Neural cell (in vitro differentiated cells): Measurements from ENCODE around the gene GRK3. TPM values are rescaled to one million over a fixed set of nuclear protein-coding genes. Genes with fewer than 3 reads are reported as not detected.

Experiments
- H2AFZ ChIP-seq: fragments of 200-600, 300-800 bp; sonication (generic), shearing (Covaris generic); 2 replicates; pipeline ENCODE4 v1.6.0; 2014; ENCODE audit warnings: low read depth, mild to moderate bottlenecking, antibody characterized with exemption, low read length, moderate library complexity
- H3F3A ChIP-seq: fragments of 200-600 bp; shearing (Covaris generic); 2 replicates; pipeline ENCODE4 v1.6.1; 2016; ENCODE audit warnings: mild to moderate bottlenecking, moderate library complexity, mixed read lengths, antibody characterized with exemption, low read length; ENCODE audit not compliant: insufficient read depth, poor library complexity, severe bottlenecking
- H3K27ac ChIP-seq: fragments of 200-600, 300-800 bp; sonication (generic), shearing (Covaris generic); 2 replicates; pipeline ENCODE4 v1.5.1; 2014; ENCODE audit warnings: mild to moderate bottlenecking, low read length, moderate library complexity
- H3K27me3 ChIP-seq: fragments of 300-800, 200-600 bp; sonication (generic), shearing (Covaris generic); 2 replicates; pipeline ENCODE4 v1.6.0; 2014; ENCODE audit warnings: mild to moderate bottlenecking, low read depth, low read length, moderate library complexity; ENCODE audit not compliant: insufficient read depth
- H3K36me3 ChIP-seq: fragments of 300-800, 200-600 bp; sonication (generic), shearing (Covaris generic); 2 replicates; pipeline ENCODE4 v1.5.1; 2014; ENCODE audit warnings: mild to moderate bottlenecking, antibody characterized with exemption, low read length, moderate library complexity; ENCODE audit not compliant: insufficient read depth
- H3K4me2 ChIP-seq: fragments of 300-800, 200-600 bp; sonication (generic), shearing (Covaris generic); 2 replicates; pipeline ENCODE4 v1.6.0; 2014; ENCODE audit warnings: mild to moderate bottlenecking, low read length
- H3K4me3 ChIP-seq: fragments of 300-800, 200-600 bp; sonication (generic), shearing (Covaris generic); 2 replicates; pipeline ENCODE4 v1.5.1; 2014; ENCODE audit warnings: mild to moderate bottlenecking, low read length, moderate library complexity
- H3K79me2 ChIP-seq: fragments of 200-600 bp; shearing (Covaris generic); replicated peaks from 2 replicates; pipeline ENCODE4 v1.6.0; 2014; ENCODE audit warnings: mild to moderate bottlenecking, low read length, moderate library complexity; ENCODE audit not compliant: insufficient read depth
- H3K9ac ChIP-seq: fragments of 300-800, 200-600 bp; sonication (generic), shearing (Covaris generic); 2 replicates; pipeline ENCODE4 v1.6.1; 2016; ENCODE audit warnings: mild to moderate bottlenecking, low read length, mixed read lengths
- H3K9me2 ChIP-seq: fragments of 200-600 bp; shearing (Covaris generic); 2 replicates; pipeline ENCODE4 v1.6.1; 2016; ENCODE audit warnings: mild to moderate bottlenecking, low read length, mixed read lengths; ENCODE audit not compliant: insufficient read depth
- H3K9me3 ChIP-seq: fragments of 200-600, 300-800 bp; sonication (generic), shearing (Covaris generic); 2 replicates; pipeline ENCODE4 v1.6.1; 2016; ENCODE audit warnings: mild to moderate bottlenecking, mixed run types, low read length, moderate library complexity, mixed read lengths
- H4K20me1 ChIP-seq: fragments of 200-600 bp; shearing (Covaris generic); 2 replicates; pipeline ENCODE4 v1.6.1; 2016; ENCODE audit warnings: mild to moderate bottlenecking, mixed run types; ENCODE audit not compliant: insufficient read depth
- CTCF ChIP-seq: fragments of 450-650 bp; IDR thresholded peaks from 2 replicates; pipeline ENCODE4 v1.5.1; 2014; ENCODE audit warnings: antibody characterized with exemption, mild to moderate bottlenecking, moderate library complexity; ENCODE audit not compliant: poor library complexity, severe bottlenecking
- EP300 ChIP-seq: fragments of 450-650 bp; conservative IDR thresholded peaks from 2 replicates; pipeline ENCODE4 v1.6.1; 2014; ENCODE audit warnings: antibody characterized with exemption, mild to moderate bottlenecking, moderate library complexity; ENCODE audit not compliant: poor library complexity, severe bottlenecking
- EZH2 ChIP-seq: fragments of 200-600, 300-800 bp; shearing (Covaris generic), sonication (generic); IDR thresholded peaks from 2 replicates; pipeline ENCODE4 v1.6.1; 2014; ENCODE audit warnings: antibody characterized with exemption, low read length, borderline replicate concordance, mild to moderate bottlenecking; ENCODE audit not compliant: insufficient read depth, poor library complexity, severe bottlenecking
- MXI1 ChIP-seq: fragments of 450-650 bp; conservative IDR thresholded peaks from 2 replicates; pipeline ENCODE4 v1.6.1; 2014; ENCODE audit warnings: antibody characterized with exemption, mild to moderate bottlenecking; ENCODE audit not compliant: poor library complexity, severe bottlenecking
- POLR2AphosphoS5 ChIP-seq: IDR thresholded peaks from 2 replicates; pipeline ENCODE4 v1.6.1; 2012
- RAD21 ChIP-seq: fragments of 450-650 bp; conservative IDR thresholded peaks from 2 replicates; pipeline ENCODE4 v1.6.1; 2014; ENCODE audit warnings: antibody characterized with exemption, mild to moderate bottlenecking, moderate library complexity
- SMC3 ChIP-seq: fragments of 450-650 bp; conservative IDR thresholded peaks from 2 replicates; pipeline ENCODE4 v1.6.1; 2014; ENCODE audit warnings: antibody characterized with exemption, mild to moderate bottlenecking, moderate library complexity; ENCODE audit not compliant: poor library complexity
- TAF1 ChIP-seq: IDR thresholded peaks from 2 replicates; pipeline ENCODE4 v1.6.1; 2012; ENCODE audit warnings: low read depth
- polyA plus RNA-seq: library from polyadenylated mRNA; depleted of rRNA; stranded (reverse); fragments of >200 nt; gene quantifications from 2 replicates; pipeline ENCODE4 v1.2.3, GENCODE V29; 2014
- TF ChIP-seq, protein P1 (sequence below): IDR thresholded peaks from 2 replicates; pipeline ENCODE4 v1.6.1; 2012; ENCODE audit warnings: borderline replicate concordance

Gene GRK3
- polyA plus RNA-seq, 1 donor from 2014 or later = 9.8 TPM

- TF ChIP-seq SMC3 = no peak
- no peak for TF ChIP-seq EP300
- no peak for TF ChIP-seq EZH2
- no peak for TF ChIP-seq POLR2AphosphoS5
- no peak for TF ChIP-seq TAF1
- TF ChIP-seq RAD21 = no peak
- TF ChIP-seq, protein P1, sequence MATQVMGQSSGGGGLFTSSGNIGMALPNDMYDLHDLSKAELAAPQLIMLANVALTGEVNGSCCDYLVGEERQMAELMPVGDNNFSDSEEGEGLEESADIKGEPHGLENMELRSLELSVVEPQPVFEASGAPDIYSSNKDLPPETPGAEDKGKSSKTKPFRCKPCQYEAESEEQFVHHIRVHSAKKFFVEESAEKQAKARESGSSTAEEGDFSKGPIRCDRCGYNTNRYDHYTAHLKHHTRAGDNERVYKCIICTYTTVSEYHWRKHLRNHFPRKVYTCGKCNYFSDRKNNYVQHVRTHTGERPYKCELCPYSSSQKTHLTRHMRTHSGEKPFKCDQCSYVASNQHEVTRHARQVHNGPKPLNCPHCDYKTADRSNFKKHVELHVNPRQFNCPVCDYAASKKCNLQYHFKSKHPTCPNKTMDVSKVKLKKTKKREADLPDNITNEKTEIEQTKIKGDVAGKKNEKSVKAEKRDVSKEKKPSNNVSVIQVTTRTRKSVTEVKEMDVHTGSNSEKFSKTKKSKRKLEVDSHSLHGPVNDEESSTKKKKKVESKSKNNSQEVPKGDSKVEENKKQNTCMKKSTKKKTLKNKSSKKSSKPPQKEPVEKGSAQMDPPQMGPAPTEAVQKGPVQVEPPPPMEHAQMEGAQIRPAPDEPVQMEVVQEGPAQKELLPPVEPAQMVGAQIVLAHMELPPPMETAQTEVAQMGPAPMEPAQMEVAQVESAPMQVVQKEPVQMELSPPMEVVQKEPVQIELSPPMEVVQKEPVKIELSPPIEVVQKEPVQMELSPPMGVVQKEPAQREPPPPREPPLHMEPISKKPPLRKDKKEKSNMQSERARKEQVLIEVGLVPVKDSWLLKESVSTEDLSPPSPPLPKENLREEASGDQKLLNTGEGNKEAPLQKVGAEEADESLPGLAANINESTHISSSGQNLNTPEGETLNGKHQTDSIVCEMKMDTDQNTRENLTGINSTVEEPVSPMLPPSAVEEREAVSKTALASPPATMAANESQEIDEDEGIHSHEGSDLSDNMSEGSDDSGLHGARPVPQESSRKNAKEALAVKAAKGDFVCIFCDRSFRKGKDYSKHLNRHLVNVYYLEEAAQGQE = no peak
- TF ChIP-seq MXI1 = no peak
- TF ChIP-seq CTCF = no peak
- Histone ChIP-seq H4K20me1 (no peaks in the 10 kb centered on the region), H3K9me2 (no peaks in the 10 kb centered on the region), H3F3A (no peaks in the 10 kb centered on the region), H3K4me3 (no peak overlapping the region), H3K9ac (no peak overlapping the region), H3K79me2 (no peaks in the 10 kb centered on the region), H3K4me2 (no peak overlapping the region), H3K9me3 (no peaks in the 10 kb centered on the region), H2AFZ (no peak overlapping the region), H3K36me3 (no peaks in the 10 kb centered on the region), H3K27ac (no peak overlapping the region), H3K27me3 (no peaks in the 10 kb centered on the region)
Observed at GRCh38 chr22:25669253-25670069, 105.0 kb downstream of the GRK3 start.

DNA sequence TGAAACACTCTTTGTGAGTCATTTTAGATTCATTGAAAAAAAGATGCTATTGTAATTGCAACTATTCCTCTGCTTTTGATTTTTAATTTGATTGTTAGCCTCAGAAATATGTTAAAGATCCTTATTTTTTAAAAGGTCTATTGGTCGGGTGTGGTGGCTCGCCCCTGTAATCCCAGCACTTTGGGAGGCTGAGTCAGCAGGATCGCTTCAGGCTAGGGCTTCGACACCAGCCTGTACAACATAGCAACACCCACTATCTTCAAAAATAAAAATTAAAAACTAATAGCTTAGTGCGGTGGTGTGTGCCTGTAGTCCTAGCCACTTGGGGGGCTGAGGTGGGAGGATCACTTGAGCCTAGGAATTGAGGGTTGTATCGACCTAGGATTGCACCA lies 105.6 kb downstream of the GRK3 start:
- no peak for TF ChIP-seq POLR2AphosphoS5
- Histone ChIP-seq H3K27ac (no peak overlapping the region), H3K36me3 (no peaks in the 10 kb centered on the region), H4K20me1 (no peaks in the 10 kb centered on the region), H3K9me3 (no peaks in the 10 kb centered on the region), H3K79me2 (no peaks in the 10 kb centered on the region), H3K9ac (no peak overlapping the region), H3K4me3 (no peak overlapping the region), H3F3A (no peaks in the 10 kb centered on the region), H3K4me2 (no peak overlapping the region), H3K27me3 (no peaks in the 10 kb centered on the region), H3K9me2 (no peaks in the 10 kb centered on the region), H2AFZ (no peak overlapping the region)
